Small intestine (tissue), 7 donors: ENCODE results near the gene STARD13. TPM values are rescaled to one million over a fixed set of nuclear protein-coding genes. Genes with fewer than 3 reads are reported as not detected.

Experiments
- DNase-seq, 2 donors: peaks; one replicate each; pipeline versions ENCODE4 v3.0.0 to v3.0.0-alpha.2; 2013
- FAIRE-seq: peaks from 2 replicates; lab custom pipeline; 2012; peaks lifted over from hg19 to GRCh38; lab: Jason Lieb, UNC
- H3K27ac ChIP-seq, 3 donors: one replicate each; pipeline ENCODE4 v1.5.1; 2013; ENCODE audit warnings: low read length in 2 of 3, mild to moderate bottlenecking in 2 of 3, control low read depth in 1 of 3, inconsistent platforms in 1 of 3, low read depth in 1 of 3, moderate library complexity in 1 of 3
- H3K27me3 ChIP-seq, 3 donors: one replicate each; pipeline ENCODE4 v1.6.1; 2013; ENCODE audit warnings: low read length in 3 of 3, inconsistent platforms in 1 of 3; ENCODE audit not compliant: control insufficient read depth in 3 of 3, insufficient read depth in 3 of 3
- H3K36me3 ChIP-seq, 3 donors: one replicate each; pipeline ENCODE4 v1.6.1; 2013; ENCODE audit warnings: low read length in 3 of 3, inconsistent platforms in 1 of 3, low read depth in 1 of 3, mild to moderate bottlenecking in 1 of 3, moderate library complexity in 1 of 3; ENCODE audit not compliant: control insufficient read depth in 3 of 3, insufficient read depth in 2 of 3
- H3K4me1 ChIP-seq, 3 donors: one replicate each; pipeline ENCODE4 v1.6.1; 2013; ENCODE audit warnings: low read length in 2 of 3, inconsistent platforms in 1 of 3, low read depth in 1 of 3, mild to moderate bottlenecking in 1 of 3, moderate library complexity in 1 of 3; ENCODE audit not compliant: control insufficient read depth in 3 of 3, insufficient read depth in 2 of 3
- H3K4me3 ChIP-seq, 3 donors: one replicate each; pipeline ENCODE4 v1.5.1; 2013; ENCODE audit warnings: low read length in 3 of 3, control low read depth in 1 of 3, inconsistent platforms in 1 of 3, low read depth in 1 of 3, mild to moderate bottlenecking in 1 of 3, moderate library complexity in 1 of 3
- H3K9me3 ChIP-seq, 2 donors: one replicate each; pipeline ENCODE4 v1.6.1; 2013; ENCODE audit warnings: low read depth in 1 of 2, low read length in 1 of 2; ENCODE audit not compliant: control insufficient read depth in 2 of 2, insufficient read depth in 1 of 2
- WGBS, 3 donors: extraction: QIAGEN DNeasy Blood & Tissue Kit; methylation state at CpG; one replicate each; pipeline ENCODE4 v1.1.7; 2013; 5-methylcytosine and 5-hydroxymethylcytosine counted together
- polyA plus RNA-seq, 4 donors: library from polyadenylated mRNA; stranded (reverse) in 3 of 4; unstranded in 1 of 4; fragments of 200-250 nt in 3 of 4; fragments of 120-200 nt in 1 of 4; gene quantifications; one replicate each; pipeline versions ENCODE4 v1.2.1 to v1.2.3, GENCODE V29; 2013
- donor health status: healthy with polysubstance abuse.
- donor health status: control.
- donor health status: control.
- donor health status: Bipolar disorder and iron deficiency.
- donor health status: healthy.

Gene STARD13
- polyA plus RNA-seq, 4 donors, result 2.2 to 15.3 (median 5.0) TPM

DNA sequence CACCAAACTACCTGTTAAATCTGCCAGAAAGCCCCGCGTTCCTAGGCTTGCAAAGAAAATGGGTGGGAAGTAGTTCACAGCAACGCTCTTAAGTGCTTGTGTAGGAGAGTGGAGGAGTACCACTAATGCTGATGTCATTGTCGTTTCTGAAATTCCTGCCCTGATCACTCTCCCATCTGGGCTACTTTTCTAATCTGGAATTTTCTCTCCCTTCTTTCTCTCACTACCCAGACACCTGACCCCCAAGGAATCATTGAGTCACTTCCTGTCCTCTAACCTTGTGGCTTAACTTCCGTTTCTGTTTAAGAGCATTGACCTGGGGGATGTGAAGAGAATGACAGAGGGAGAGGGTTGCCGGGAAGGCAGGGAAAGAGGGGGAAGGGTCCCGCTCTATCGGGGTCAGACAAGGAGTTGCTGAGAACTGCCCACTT, 98.7 kb downstream of the STARD13 start:
- WGBS, 3 donors, result 47 to 57% (median 51%) methylated on average over 8 of the region's 8 CpGs
- peak; percentile 66 to 83 for DNase-seq
- Histone ChIP-seq H3K4me1 (peaks cover 5 to 34% (median 20%) of the 10 kb centered on the region in 3 donors), H3K36me3 (peaks cover 0 to 3% (median 0%) of the 10 kb centered on the region in 3 donors), H3K27ac (peak overlapping the region; percentile 53 to 77 (median 76)), H3K9me3 (no peaks in the 10 kb centered on the region), H3K4me3 (no peak overlapping the region), H3K27me3 (no peaks in the 10 kb centered on the region)
- FAIRE-seq, result no peak

DNA sequence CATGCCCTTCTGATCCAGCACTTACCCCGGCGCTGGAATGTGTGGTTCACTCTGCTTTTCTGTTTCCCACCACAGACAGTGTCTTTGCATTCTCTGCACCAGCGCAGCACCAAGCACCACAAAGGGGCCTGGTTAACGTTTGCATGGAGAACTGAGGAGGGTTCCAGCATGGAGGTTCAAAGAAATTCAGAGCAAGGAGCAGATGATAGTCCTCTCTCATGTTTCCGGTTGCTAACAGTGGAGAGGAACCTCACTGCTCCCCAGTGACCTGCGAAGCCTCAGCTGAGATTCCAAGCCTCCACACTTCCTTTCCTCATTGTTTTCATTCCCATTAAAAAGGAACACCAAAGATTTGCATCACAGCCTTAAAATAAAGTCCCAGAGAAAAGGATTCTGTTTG, 99.7 kb downstream of the STARD13 start:
- WGBS, 3 donors, result 82 to 94% (median 88%) methylated on average over 6 of the region's 6 CpGs
- DNase-seq (no peak), FAIRE-seq (no peak)
- no peaks in the 10 kb centered on the region for H3K27me3 ChIP-seq
- peak overlapping the region in 1 of 3 donors; percentile 76 for H3K27ac ChIP-seq
- no peaks in the 10 kb centered on the region for H3K9me3 ChIP-seq
- no peak overlapping the region for H3K4me3 ChIP-seq
- peaks cover 0 to 3% (median 0%) of the 10 kb centered on the region in 3 donors for H3K36me3 ChIP-seq
- H3K4me1 ChIP-seq, result peaks cover 6 to 38% (median 20%) of the 10 kb centered on the region in 3 donors

DNA sequence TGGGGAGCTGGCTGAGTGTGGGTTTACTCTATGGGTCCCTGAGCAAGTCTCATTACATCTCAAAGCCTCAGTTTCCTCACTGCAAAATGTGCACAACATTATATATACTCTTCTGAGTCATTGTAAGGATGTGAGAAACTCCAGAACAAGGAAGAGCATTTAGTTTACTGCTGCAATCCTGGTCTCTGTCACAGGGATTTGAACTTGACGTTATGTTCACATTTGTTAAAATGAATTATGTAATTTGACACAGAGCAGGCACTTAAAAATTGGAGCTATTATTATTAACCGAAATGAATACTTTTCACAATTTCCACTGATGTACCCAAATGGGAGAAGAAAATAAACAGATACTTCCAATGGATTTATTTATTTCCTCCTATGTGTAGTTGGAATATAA, 101.0 kb downstream of the STARD13 start:
- 76 to 93% (median 87%) methylated on average over 2 of the region's 2 CpGs for WGBS, 3 donors
- no peaks in the 10 kb centered on the region for H3K9me3 ChIP-seq
- no peak overlapping the region for H3K27ac ChIP-seq
- H3K4me3 ChIP-seq, result no peak overlapping the region
- H3K4me1 ChIP-seq, result peaks cover 6 to 43% (median 20%) of the 10 kb centered on the region in 3 donors
- DNase-seq (no peak), FAIRE-seq (no peak)
- peaks cover 0 to 3% (median 0%) of the 10 kb centered on the region in 3 donors for H3K36me3 ChIP-seq
- H3K27me3 ChIP-seq, result no peaks in the 10 kb centered on the region

DNA sequence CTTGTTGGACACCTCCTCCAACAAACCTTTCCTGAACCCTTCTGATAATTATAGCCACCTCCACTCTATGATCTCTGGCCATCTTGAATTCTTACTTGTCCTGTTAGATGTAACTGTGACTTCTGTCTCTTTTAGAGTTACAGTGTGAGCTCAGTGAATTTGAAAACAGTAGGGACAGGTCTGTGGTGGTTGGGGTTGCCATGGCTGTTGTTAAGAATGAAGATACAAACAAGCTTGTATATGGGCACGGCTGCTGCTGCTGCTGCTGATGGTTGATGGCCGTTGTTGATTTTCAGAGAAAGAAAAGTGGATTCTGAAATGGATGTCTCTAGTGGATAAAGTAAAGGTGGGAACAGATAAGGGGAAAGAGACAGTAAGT, 101.5 kb downstream of the STARD13 start:
- Histone ChIP-seq H3K36me3 (peaks cover 0 to 3% (median 0%) of the 10 kb centered on the region in 3 donors), H3K4me1 (peaks cover 6 to 47% (median 20%) of the 10 kb centered on the region in 3 donors), H3K27me3 (no peaks in the 10 kb centered on the region), H3K9me3 (no peaks in the 10 kb centered on the region), H3K4me3 (no peak overlapping the region), H3K27ac (no peak overlapping the region)
- no peak for DNase-seq
- no peak for FAIRE-seq
- WGBS, 3 donors, result 62 to 89% (median 77%) methylated on average over 2 of the region's 2 CpGs

DNA sequence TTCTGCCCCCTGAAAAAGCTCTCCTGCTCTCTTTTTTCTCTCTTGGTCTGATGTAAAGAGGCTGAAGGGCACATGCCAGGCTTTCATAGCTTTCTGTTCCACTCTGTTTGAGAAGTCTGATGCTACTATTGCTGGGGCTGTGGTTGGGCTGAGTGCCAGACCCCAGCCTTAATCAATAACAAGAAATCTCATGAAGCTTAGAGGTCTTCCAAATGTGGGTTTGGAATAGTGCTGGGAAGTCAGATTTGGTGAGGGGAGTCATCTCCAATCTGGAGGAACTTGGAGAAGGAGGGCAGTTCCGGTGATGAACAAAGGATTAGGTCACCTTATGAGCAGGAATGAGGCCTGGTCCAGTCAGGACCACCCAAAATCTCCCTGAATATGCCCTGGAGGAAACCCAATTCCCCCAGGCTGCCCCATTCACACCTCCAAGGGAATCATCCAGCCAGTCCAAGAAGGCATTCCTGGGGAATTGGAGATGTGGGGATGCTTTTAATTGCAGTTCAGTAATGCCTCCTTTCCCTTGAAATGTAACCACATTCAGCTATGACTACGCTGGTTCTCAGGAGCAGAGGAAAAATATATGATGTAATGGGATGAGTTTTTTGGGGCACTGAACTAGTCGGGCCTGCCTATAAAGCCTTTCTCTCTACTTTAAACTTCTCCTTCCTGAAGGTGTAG, 102.0 kb downstream of the STARD13 start:
- Histone ChIP-seq H3K27me3 (no peaks in the 10 kb centered on the region), H3K36me3 (peaks cover 0 to 3% (median 0%) of the 10 kb centered on the region in 3 donors), H3K4me1 (peaks cover 6 to 49% (median 20%) of the 10 kb centered on the region in 3 donors), H3K27ac (peak overlapping the region in 1 of 3 donors; percentile 15), H3K9me3 (no peaks in the 10 kb centered on the region), H3K4me3 (no peak overlapping the region)
- 82 to 90% (median 85%) methylated on average over 3 of the region's 3 CpGs for WGBS, 3 donors
- FAIRE-seq (no peak), DNase-seq (no peak)

DNA sequence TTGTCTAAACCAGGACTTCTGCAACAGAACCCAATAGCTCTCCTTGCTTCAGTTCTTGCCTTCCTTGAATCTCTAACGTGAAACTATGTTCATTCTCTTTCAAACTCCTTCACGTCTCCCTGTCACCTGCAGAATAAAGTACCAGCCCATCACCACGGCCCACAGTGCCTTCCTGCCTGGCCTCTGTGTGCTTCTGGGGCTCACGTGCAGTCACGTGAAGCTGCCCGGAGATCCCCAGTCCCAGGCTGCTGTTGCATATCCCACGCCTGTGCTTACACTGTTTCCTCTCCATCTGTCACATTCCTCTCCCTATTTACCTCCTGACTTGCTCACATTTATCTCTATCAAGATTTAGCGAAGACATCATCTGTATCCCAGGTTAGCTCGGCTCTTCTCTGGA, 102.8 kb downstream of the STARD13 start:
- Histone ChIP-seq H3K36me3 (peaks cover 0 to 3% (median 0%) of the 10 kb centered on the region in 3 donors), H3K4me3 (no peak overlapping the region), H3K27ac (peak overlapping the region in 1 of 3 donors; percentile 15), H3K9me3 (no peaks in the 10 kb centered on the region), H3K27me3 (no peaks in the 10 kb centered on the region), H3K4me1 (peaks cover 6 to 46% (median 14%) of the 10 kb centered on the region in 3 donors)
- FAIRE-seq, result no peak
- DNase-seq, result no peak
- WGBS, 3 donors, result 74 to 78% (median 75%) methylated on average over 9 of the region's 9 CpGs

DNA sequence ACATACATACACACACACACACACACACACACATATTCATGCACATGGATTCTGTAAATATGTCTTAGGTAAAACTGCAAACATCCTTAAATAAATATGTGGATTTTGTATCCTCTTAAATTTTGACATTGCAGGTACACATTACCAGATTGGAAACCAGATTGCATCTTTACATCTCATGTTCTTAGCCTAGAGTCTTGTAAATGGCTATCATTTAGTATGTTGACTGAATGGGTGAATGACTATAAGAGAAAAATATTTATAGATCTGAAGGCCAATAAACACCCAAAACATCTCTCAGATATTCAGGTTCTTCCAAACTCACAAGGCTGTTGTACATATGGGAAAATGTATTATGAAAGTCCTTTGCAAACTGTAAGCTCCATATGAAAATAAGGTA, 104.3 kb downstream of the STARD13 start:
- Histone ChIP-seq H3K9me3 (no peaks in the 10 kb centered on the region), H3K4me3 (no peak overlapping the region), H3K27me3 (no peaks in the 10 kb centered on the region), H3K36me3 (peaks cover 0 to 3% (median 0%) of the 10 kb centered on the region in 3 donors), H3K27ac (peak overlapping the region in 1 of 3 donors; percentile 79), H3K4me1 (peaks cover 2 to 38% (median 6%) of the 10 kb centered on the region in 3 donors)
- DNase-seq (no peak), FAIRE-seq (no peak)

DNA sequence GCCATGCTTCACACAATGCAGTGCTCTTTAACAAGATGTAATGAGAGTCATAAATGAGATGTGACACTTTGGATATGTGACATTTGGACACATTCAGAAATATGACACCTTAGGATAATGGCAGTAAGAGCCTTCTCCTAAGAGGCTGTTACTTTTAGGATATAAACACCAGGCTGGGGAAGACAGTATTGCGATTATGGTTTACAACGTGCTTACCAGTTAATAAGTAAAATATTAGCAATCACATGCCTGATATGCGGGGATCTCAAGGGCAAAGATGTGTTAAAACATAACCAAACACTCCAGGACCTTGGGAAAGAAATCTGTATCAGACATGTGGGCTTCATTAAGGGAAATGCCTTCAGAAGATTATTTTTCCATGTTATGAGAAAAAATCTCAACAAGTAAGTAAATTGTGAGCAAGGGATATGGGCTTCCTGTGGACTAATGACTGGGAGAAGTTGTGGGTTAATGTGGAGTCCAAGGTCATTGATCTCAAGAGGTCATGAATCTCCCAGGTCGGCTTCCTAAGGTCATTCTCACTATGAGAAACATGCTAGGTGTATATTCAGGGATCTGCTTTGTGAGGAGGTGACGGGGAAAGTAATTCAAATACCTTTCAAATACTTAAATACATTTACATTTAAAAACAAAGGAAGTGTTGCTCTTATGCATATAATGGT, 105.3 kb downstream of the STARD13 start:
- H3K36me3 ChIP-seq, result no peaks in the 10 kb centered on the region
- H3K9me3 ChIP-seq, result no peaks in the 10 kb centered on the region
- peaks cover 2 to 33% (median 6%) of the 10 kb centered on the region in 3 donors for H3K4me1 ChIP-seq
- DNase-seq, result peak; percentile 71 to 86
- WGBS, 3 donors, result 29 to 49% (median 32%) methylated on average over 5 of the region's 5 CpGs
- no peak for FAIRE-seq
- H3K27ac ChIP-seq, result peak overlapping the region in 1 of 3 donors; percentile 79
- H3K4me3 ChIP-seq, result peak overlapping the region in 1 of 3 donors; percentile 27
- no peaks in the 10 kb centered on the region for H3K27me3 ChIP-seq
